ENCODE data around the gene KRT3. TPM values are rescaled to one million over a fixed set of nuclear protein-coding genes. Genes with fewer than 3 reads are reported as not detected.

KRT3 gene
- total RNA-seq, 1 donor from 2014 or later: not detected

GRCh38 chr12:52828591-52829021 lies 32.7 kb upstream of the KRT3 start:
- intact Hi-C loops (cut with DNase I): no loop called here

GRCh38 chr12:52828156-52828555 lies 32.2 kb upstream of the KRT3 start:
- intact Hi-C loops (cut with DNase I): no loop called here
- DNase-seq (ENCODE audit: low spot score): no peak

More at GRCh38 chr12:52828591-52829021, 32.7 kb upstream of the KRT3 start:
- DNase-seq (ENCODE audit: low spot score): no peak

GRCh38 chr12:52827499-52828090 lies 31.7 kb upstream of the KRT3 start:
- DNase-seq (ENCODE audit: low spot score): no peak
- intact Hi-C loops (cut with DNase I): no loop called here

- DNase-seq (ENCODE audit: low spot score): no peak
- intact Hi-C loops (cut with DNase I): no loop called here
Measured at GRCh38 chr12:52826611-52827498, 30.9 kb upstream of the KRT3 start.

- intact Hi-C loops (cut with DNase I): no loop called here
- no peak for DNase-seq (ENCODE audit: low spot score)
Measured at GRCh38 chr12:52825961-52826360, 30.0 kb upstream of the KRT3 start.

- intact Hi-C loops (cut with DNase I): no loop called here
- no peak for DNase-seq (ENCODE audit: low spot score)
Measured at GRCh38 chr12:52824741-52825410, 29.0 kb upstream of the KRT3 start.

- intact Hi-C loops (cut with DNase I): no loop called here
Measured at GRCh38 chr12:52823761-52824450, 28.0 kb upstream of the KRT3 start.

GRCh38 chr12:52822771-52823510 lies 27.0 kb upstream of the KRT3 start:
- intact Hi-C loops (cut with DNase I): no loop called here
- DNase-seq (ENCODE audit: low spot score): no peak

More at GRCh38 chr12:52823761-52824450, 28.0 kb upstream of the KRT3 start:
- no peak for DNase-seq (ENCODE audit: low spot score)

GRCh38 chr12:52821826-52822660 lies 26.1 kb upstream of the KRT3 start:
- DNase-seq (ENCODE audit: low spot score): no peak
- intact Hi-C loops (cut with DNase I): no loop called here

- intact Hi-C loops (cut with DNase I): no loop called here
- DNase-seq (ENCODE audit: low spot score): no peak
Measured at GRCh38 chr12:52821071-52821730, 25.3 kb upstream of the KRT3 start.

- intact Hi-C loops (cut with DNase I): no loop called here
- no peak for DNase-seq (ENCODE audit: low spot score)
Measured at GRCh38 chr12:52820521-52820920, 24.6 kb upstream of the KRT3 start.

GRCh38 chr12:52819731-52820510 lies 24.0 kb upstream of the KRT3 start:
- no peak for DNase-seq (ENCODE audit: low spot score)
- intact Hi-C loops (cut with DNase I): no loop called here

GRCh38 chr12:52818887-52819420 lies 23.0 kb upstream of the KRT3 start:
- no peak for DNase-seq (ENCODE audit: low spot score)
- intact Hi-C loops (cut with DNase I): no loop called here

GRCh38 chr12:52818388-52818787 lies 22.5 kb upstream of the KRT3 start:
- intact Hi-C loops (cut with DNase I): no loop called here
- DNase-seq (ENCODE audit: low spot score): no peak

GRCh38 chr12:52817699-52818238 lies 21.9 kb upstream of the KRT3 start:
- DNase-seq (ENCODE audit: low spot score): no peak
- intact Hi-C loops (cut with DNase I): no loop called here

GRCh38 chr12:52817003-52817698 lies 21.2 kb upstream of the KRT3 start:
- DNase-seq (ENCODE audit: low spot score): no peak
- intact Hi-C loops (cut with DNase I): no loop called here
